Stimulated activated naive B cell treated with anti-CD40 and anti-IgM and Interleukin-4, amounts not matched to agents 10 μg/mL and 1 μg/mL and 100 μg/mL, for 72 hours (primary cell): ENCODE data around the gene RAD51B.
A peak's percentile ranks its signal among the peaks of the same experiment; 100 is the strongest.

Experiments used
- ATAC-seq, 2 donors: fragments of 150-1000 bp; cut with Tn5 transposase; replicated peaks; 2 replicates each; pipeline ENCODE4 v1.10.0; 2021; ENCODE audit warnings: moderate library complexity in 1 of 2
- DNase-seq: peaks from one replicate; pipeline ENCODE4 v3.0.0; 2021
- H3K27ac Mint-ChIP-seq: one replicate; pipeline ENCODE4 v1.8.0; 2022; ENCODE audit warnings: mild to moderate bottlenecking, mixed read lengths
- H3K27me3 Mint-ChIP-seq, 2 donors: one replicate each; pipeline ENCODE4 v1.8.0; 2022; ENCODE audit warnings: mixed read lengths in 2 of 2
- H3K36me3 Mint-ChIP-seq, 2 donors: one replicate each; pipeline ENCODE4 v1.8.0; 2022; ENCODE audit warnings: mixed read lengths in 2 of 2, mild to moderate bottlenecking in 1 of 2
- H3K4me1 Mint-ChIP-seq, 2 donors: one replicate each; pipeline ENCODE4 v1.8.0; 2022; ENCODE audit warnings: mixed read lengths in 2 of 2, mild to moderate bottlenecking in 1 of 2
- H3K4me3 Mint-ChIP-seq, 2 donors: one replicate each; pipeline ENCODE4 v1.8.0; 2022; ENCODE audit warnings: mild to moderate bottlenecking in 2 of 2, mixed read lengths in 2 of 2, moderate library complexity in 1 of 2
- H3K9me3 Mint-ChIP-seq, 2 donors: one replicate each; pipeline ENCODE4 v1.8.0; 2022; ENCODE audit warnings: mixed read lengths in 2 of 2, mild to moderate bottlenecking in 1 of 2

Gene RAD51B

GRCh38 chr14:68604361-68604730 lies 784.8 kb downstream of the RAD51B start:
- H3K9me3 Mint-ChIP-seq: peaks cover 4% of the 10 kb centered on the region in 2 donors
- no peak overlapping the region for H3K4me3 Mint-ChIP-seq
- peaks cover 5 to 11% of the 10 kb centered on the region in 2 donors for H3K4me1 Mint-ChIP-seq
- DNase-seq (no peak), ATAC-seq (no peak)
- H3K27me3 Mint-ChIP-seq: no peaks in the 10 kb centered on the region
- H3K36me3 Mint-ChIP-seq: peaks cover 13 to 14% of the 10 kb centered on the region in 2 donors
- no peak overlapping the region for H3K27ac Mint-ChIP-seq

DNA sequence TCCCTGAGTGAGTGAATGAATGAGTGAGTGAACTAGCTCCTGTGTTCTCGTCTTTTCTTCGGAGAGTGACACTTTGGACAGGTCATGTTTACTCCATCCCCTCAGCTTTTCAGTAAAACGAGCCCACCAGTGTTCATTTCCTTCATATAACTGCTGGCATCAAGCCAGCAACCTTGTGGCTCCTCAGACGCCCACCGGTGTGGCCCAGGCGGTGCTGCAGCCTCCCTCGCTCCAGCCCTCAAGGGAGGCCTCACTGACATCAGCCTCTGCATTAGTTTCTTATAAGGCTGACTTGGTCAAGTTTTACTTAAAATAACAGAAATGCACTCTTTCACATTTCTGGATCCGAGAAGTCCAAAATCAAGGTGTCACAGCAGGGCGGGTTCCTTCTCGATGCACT lies 785.2 kb downstream of the RAD51B start:
- Mint-ChIP-seq H3K36me3 (peaks cover 13 to 14% of the 10 kb centered on the region in 2 donors), H3K9me3 (peaks cover 4% of the 10 kb centered on the region in 2 donors), H3K4me3 (no peak overlapping the region), H3K4me1 (peaks cover 3 to 7% of the 10 kb centered on the region in 2 donors), H3K27ac (no peak overlapping the region), H3K27me3 (no peaks in the 10 kb centered on the region)
- ATAC-seq (no peak), DNase-seq (no peak)

GRCh38 chr14:68606176-68606575 lies 786.6 kb downstream of the RAD51B start:
- Mint-ChIP-seq H3K4me1 (peaks cover 3 to 7% of the 10 kb centered on the region in 2 donors), H3K36me3 (peaks cover 13 to 14% of the 10 kb centered on the region in 2 donors)

DNA sequence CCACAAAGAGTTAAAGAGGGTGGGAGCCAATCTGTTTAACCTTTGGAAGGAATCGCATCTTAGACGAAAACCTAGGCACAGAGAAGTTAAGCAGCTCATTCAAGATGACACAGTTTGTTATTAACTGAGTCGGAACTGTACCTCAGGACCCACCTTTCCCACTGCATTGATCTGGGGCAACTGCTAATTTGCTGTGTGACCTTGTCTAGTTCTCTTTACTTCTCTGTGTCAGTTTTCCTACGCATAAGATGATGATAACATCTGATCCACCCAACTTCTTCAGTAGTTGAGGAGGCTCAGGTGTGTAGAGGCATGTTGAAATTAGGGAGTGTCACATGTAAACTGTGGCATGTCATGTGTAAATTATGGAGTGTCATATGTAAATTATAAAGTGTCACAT lies 787.1 kb downstream of the RAD51B start:
- H3K27ac Mint-ChIP-seq: no peak overlapping the region
- DNase-seq (no peak), ATAC-seq (no peak)
- H3K27me3 Mint-ChIP-seq: no peaks in the 10 kb centered on the region
- peaks cover 13 to 14% of the 10 kb centered on the region in 2 donors for H3K36me3 Mint-ChIP-seq
- H3K9me3 Mint-ChIP-seq: peaks cover 4% of the 10 kb centered on the region in 2 donors
- peaks cover 3 to 7% of the 10 kb centered on the region in 2 donors for H3K4me1 Mint-ChIP-seq
- no peak overlapping the region for H3K4me3 Mint-ChIP-seq

More at GRCh38 chr14:68606176-68606575, 786.6 kb downstream of the RAD51B start:
- Mint-ChIP-seq H3K27me3 (no peaks in the 10 kb centered on the region), H3K4me3 (no peak overlapping the region), H3K27ac (no peak overlapping the region), H3K9me3 (peaks cover 4% of the 10 kb centered on the region in 2 donors)
- ATAC-seq (no peak), DNase-seq (no peak)

DNA sequence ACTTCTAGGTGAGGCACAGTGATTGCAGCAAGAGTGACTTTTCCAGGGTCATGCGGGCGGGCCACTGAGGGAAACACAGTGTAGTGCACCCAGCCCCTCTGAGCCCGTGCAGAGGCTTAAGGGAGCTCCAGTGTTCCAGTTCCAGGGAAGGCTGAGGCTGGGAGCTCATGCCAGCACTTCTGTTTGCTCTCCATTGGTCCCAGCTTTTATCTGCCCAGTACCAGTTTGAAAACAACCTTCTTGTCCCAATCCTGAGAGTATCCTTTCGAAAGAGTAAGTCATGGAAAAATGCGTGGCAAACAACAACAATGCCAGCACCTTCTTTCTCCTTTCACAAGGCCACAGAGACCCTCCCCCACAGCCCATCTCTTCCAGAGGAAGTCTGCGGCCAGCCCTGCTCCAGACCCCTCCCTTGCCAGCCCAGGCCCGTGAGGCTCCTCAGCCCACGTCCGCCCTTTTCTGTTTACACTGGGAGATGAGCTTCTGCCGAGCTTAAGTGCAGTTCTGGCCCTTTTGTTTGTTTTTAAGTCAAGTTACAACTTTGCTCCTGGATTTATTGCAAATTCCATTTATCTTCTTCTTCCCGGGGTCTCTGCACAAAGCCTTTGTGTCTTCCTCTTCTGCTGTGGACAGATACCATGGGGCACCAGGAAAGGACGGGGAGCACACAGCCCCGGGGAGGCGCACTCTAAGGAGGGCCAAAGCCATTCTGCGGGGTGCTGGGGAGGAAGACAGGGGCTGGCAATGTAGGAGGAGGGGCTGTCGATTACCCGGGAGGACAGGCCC lies 787.7 kb downstream of the RAD51B start:
- Mint-ChIP-seq H3K4me1 (peaks cover 0 to 7% of the 10 kb centered on the region in 2 donors), H3K4me3 (peak overlapping the region in 1 of 2 donors; percentile 15), H3K27ac (peak overlapping the region; percentile 92), H3K27me3 (no peaks in the 10 kb centered on the region), H3K9me3 (peaks cover 3 to 4% of the 10 kb centered on the region in 2 donors), H3K36me3 (peaks cover 14% of the 10 kb centered on the region in 2 donors)
- no peak for DNase-seq
- peak; percentile 28 to 36 for ATAC-seq

DNA sequence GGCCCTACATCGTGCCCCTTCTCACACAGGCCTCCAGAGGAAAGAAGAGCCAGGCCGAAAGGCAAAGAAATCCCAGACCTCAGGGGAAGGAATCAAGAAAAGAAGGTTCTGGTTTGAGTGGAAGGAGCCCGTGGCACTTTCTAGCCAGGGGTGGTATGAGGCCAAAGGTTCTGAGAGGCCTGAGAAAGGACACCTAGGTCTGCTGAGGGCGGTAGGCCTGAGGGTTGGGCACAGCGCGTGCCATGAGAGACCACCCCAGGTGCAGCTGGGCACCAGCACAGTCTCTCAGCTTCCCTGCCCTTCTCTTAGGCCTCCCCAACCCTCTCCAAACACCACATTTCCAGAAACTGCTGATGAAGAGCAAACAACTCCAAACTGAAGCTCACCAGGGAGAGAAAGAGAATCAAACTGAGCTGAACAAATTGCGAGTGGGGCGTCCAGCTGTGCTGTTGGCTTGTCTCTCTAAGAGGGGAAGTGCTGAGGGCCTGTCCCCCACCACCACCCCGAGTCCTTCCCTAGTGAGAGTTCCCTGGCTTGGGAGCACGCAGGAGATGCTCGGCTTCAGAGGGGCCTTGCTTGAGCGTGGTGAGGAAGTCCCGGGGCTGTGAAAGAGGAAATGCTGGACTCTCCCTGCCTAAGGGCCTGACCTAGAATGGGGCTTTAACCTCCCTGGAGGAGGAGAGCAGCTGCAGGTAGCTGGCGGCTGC lies 788.4 kb downstream of the RAD51B start:
- Mint-ChIP-seq H3K4me1 (peaks cover 0 to 7% of the 10 kb centered on the region in 2 donors), H3K36me3 (peaks cover 14 to 20% of the 10 kb centered on the region in 2 donors), H3K27me3 (no peaks in the 10 kb centered on the region), H3K4me3 (peak overlapping the region in 1 of 2 donors; percentile 15), H3K27ac (peak overlapping the region; percentile 92), H3K9me3 (peaks cover 3 to 4% of the 10 kb centered on the region in 2 donors)
- ATAC-seq (peak; percentile 70 to 77), DNase-seq (no peak)

GRCh38 chr14:68608574-68608962 lies 789.0 kb downstream of the RAD51B start:
- H3K36me3 Mint-ChIP-seq: peaks cover 14 to 20% of the 10 kb centered on the region in 2 donors
- ATAC-seq (no peak), DNase-seq (no peak)
- H3K27me3 Mint-ChIP-seq: no peaks in the 10 kb centered on the region
- H3K27ac Mint-ChIP-seq: no peak overlapping the region
- peaks cover 0 to 2% of the 10 kb centered on the region in 2 donors for H3K4me1 Mint-ChIP-seq
- no peak overlapping the region for H3K4me3 Mint-ChIP-seq
- peaks cover 3 to 4% of the 10 kb centered on the region in 2 donors for H3K9me3 Mint-ChIP-seq

- Mint-ChIP-seq H3K4me1 (no peaks in the 10 kb centered on the region), H3K36me3 (peaks cover 12 to 20% of the 10 kb centered on the region in 2 donors), H3K27ac (no peak overlapping the region), H3K4me3 (no peak overlapping the region), H3K27me3 (no peaks in the 10 kb centered on the region), H3K9me3 (peaks cover 3 to 4% of the 10 kb centered on the region in 2 donors)
- ATAC-seq (no peak), DNase-seq (no peak)
Observed at GRCh38 chr14:68609012-68609411, 789.4 kb downstream of the RAD51B start.

- Mint-ChIP-seq H3K27me3 (no peaks in the 10 kb centered on the region), H3K4me3 (no peak overlapping the region), H3K4me1 (no peaks in the 10 kb centered on the region), H3K9me3 (peaks cover 6 to 8% of the 10 kb centered on the region in 2 donors), H3K36me3 (peaks cover 9 to 18% of the 10 kb centered on the region in 2 donors), H3K27ac (no peak overlapping the region)
- ATAC-seq (no peak), DNase-seq (no peak)
Observed at GRCh38 chr14:68610251-68610793, 790.7 kb downstream of the RAD51B start.

DNA sequence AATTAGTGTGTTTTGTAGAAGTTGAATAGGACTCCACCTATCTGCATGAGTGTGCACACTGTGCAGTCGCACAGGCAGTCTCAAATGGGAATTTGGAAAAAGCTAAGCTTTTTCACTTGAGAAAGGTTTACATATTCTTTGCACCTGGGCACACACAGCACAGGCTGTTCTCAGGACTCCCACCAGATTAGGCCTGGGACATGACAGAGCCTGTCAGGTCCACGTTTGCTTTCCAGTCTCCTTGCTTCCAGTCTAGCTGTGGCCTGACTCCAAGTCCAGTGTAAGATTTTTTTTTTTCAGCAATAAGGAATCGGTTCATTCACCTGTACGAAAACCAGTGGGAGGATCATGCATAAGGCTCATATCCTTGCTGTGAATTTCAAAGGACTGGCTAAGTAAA lies 792.0 kb downstream of the RAD51B start:
- no peak for ATAC-seq

GRCh38 chr14:68612049-68612448 lies 792.5 kb downstream of the RAD51B start:
- Mint-ChIP-seq H3K9me3 (peaks cover 12 to 17% of the 10 kb centered on the region in 2 donors), H3K4me3 (no peak overlapping the region), H3K27me3 (no peaks in the 10 kb centered on the region), H3K36me3 (peaks cover 13 to 23% of the 10 kb centered on the region in 2 donors), H3K4me1 (no peaks in the 10 kb centered on the region), H3K27ac (no peak overlapping the region)
- DNase-seq: no peak
- ATAC-seq: no peak

More for the DNA sequence above, 792.0 kb downstream of the RAD51B start:
- Mint-ChIP-seq H3K27ac (no peak overlapping the region), H3K9me3 (peaks cover 9 to 14% of the 10 kb centered on the region in 2 donors), H3K27me3 (no peaks in the 10 kb centered on the region), H3K4me1 (no peaks in the 10 kb centered on the region), H3K4me3 (no peak overlapping the region), H3K36me3 (peaks cover 9 to 19% of the 10 kb centered on the region in 2 donors)
- no peak for DNase-seq

DNA sequence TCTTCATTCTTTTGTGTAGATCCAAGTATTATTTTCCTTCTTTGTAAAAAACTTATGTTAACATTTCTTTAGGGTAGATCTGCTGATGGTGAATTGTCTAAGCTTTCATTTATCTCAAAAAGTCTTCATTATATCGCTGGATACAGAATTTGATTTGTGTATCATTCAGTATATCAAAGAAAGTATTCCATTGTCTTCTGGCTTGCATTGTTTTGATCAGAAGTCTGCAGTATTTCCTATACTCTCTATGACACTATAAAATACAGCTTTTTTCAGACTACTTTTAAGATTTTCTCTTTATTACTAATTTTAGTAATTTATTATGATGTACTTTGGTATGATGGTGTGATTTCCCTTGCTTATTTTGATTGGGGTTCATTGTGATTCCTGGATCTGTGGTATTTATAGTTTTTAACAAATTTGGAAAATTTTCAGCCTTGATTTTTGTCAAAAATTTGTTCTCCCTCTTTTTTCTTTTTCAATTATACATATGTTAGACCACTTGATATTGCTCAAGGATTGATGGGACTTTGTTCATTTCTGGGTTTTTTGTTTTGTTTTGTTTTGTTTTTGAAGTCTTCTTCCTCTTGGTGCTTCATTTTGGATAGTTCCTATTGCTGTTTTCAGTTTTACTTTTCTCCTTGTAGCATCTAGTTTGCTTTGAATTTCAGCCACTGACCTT lies 796.8 kb downstream of the RAD51B start:
- H3K27me3 Mint-ChIP-seq: no peaks in the 10 kb centered on the region
- H3K9me3 Mint-ChIP-seq: peaks cover 28 to 29% of the 10 kb centered on the region in 2 donors
- no peak overlapping the region for H3K4me3 Mint-ChIP-seq
- H3K4me1 Mint-ChIP-seq: no peaks in the 10 kb centered on the region
- ATAC-seq: no peak
- peaks cover 23 to 40% of the 10 kb centered on the region in 2 donors for H3K36me3 Mint-ChIP-seq
- peak overlapping the region; percentile 37 for H3K27ac Mint-ChIP-seq
- DNase-seq: no peak

GRCh38 chr14:68619790-68620574 lies 800.4 kb downstream of the RAD51B start:
- ATAC-seq (no peak), DNase-seq (no peak)
- Mint-ChIP-seq H3K27ac (no peak overlapping the region), H3K27me3 (no peaks in the 10 kb centered on the region), H3K4me1 (peaks cover 10 to 27% of the 10 kb centered on the region in 2 donors), H3K36me3 (peaks cover 19 to 35% of the 10 kb centered on the region in 2 donors), H3K4me3 (no peak overlapping the region), H3K9me3 (peaks cover 24 to 26% of the 10 kb centered on the region in 2 donors)
